ENCODE measurements around the gene POLR3H. TPM values are rescaled to one million over a fixed set of nuclear protein-coding genes. Genes with fewer than 3 reads are reported as not detected.

The POLR3H gene
- total and polyA plus RNA-seq, 2 donors (not counting 1 experiment from before 2014, with no cell fraction given) = 12.4 to 32.1 TPM

DNA sequence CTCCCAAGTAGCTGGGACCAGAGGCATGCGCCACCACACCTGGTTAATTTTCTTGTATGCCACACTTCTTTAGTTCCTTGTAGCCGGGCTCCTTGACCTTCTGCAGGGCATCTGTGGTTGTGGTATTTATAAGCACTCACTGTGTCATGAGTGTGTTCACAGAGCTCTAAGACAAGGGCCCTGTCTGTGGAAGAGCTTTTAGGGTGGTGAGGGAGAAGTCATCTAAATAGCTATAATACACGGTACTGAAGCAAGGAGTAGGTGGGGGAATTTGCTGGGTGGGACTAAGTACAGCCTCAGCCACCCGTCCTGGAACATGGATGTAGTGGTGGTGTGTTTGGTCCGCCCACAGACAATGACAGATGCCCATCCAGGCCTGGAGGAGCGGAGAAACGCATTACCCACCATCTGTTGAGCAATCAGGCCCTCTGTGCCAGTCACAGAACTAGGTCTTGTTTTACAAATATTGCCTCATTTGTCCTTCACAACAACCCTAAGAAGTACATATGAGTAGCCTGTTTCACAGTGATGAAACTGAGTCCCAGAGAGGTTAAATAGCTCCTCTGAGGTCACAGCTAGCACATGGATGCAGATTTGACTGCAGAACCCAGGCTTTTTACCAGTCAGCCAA, 65.3 kb downstream of the POLR3H start:
- H3K9ac ChIP-seq (ENCODE audit: low read length) = peak overlapping the region; percentile 46
- DNase-seq = peak; percentile 59
- Mint-ChIP-seq H3K9me3 (ENCODE audit: insufficient read depth) (no peaks in the 10 kb centered on the region), H3K4me1 (peaks cover 77% of the 10 kb centered on the region), H3K27ac (peak overlapping the region; percentile 95), H3K27me3 (no peaks in the 10 kb centered on the region), H3K4me3 (peak overlapping the region; percentile 76)
- peaks cover 90% of the 10 kb centered on the region for H3K79me2 ChIP-seq (ENCODE audit: control insufficient read depth, insufficient read depth, low read length)
- ChIA-PET POLR2A (interaction anchor here (0.6 to 4.5 kb wide), 8 partner anchors 10 to 188 kb away, joined by 3 to 60 read pairs (median 4); partner anchors contain the start of genes ACO2, PHF5A and TOB2), CTCF (interaction anchor here (0.9 to 4.2 kb wide), 12 partner anchors 10 to 76 kb away, joined by 3 to 32 read pairs (median 7); partner anchors contain the start of genes ACO2 and PHF5A)
- peaks cover 0 to 10% (median 0%) of the 10 kb centered on the region in 3 donors for H3K9me3 ChIP-seq (ENCODE audit: control extremely low read depth in 1 of 3, control insufficient read depth in 2 of 3, insufficient read depth in 1 of 3, low read length in 2 of 3)
- no peaks in the 10 kb centered on the region for H3K27me3 ChIP-seq (replicated peaks in 1 of 4; ENCODE audit: control extremely low read depth in 1 of 4, control insufficient read depth in 3 of 4, insufficient read depth in 4 of 4, low read length in 3 of 4)
- H3K36me3 ChIP-seq (replicated peaks in 1 of 2; ENCODE audit: control extremely low read depth in 1 of 2, control insufficient read depth in 1 of 2, extremely low read depth in 1 of 2, insufficient read depth in 2 of 2, low read length in 1 of 2) = peaks cover 3 to 10% of the 10 kb centered on the region in 2 experiments
- H2AFZ ChIP-seq (ENCODE audit: insufficient read depth, low read depth, low read length, poor library complexity, severe bottlenecking) = peak overlapping the region; percentile 12
- peak overlapping the region; percentile 75 for H3K4me2 ChIP-seq (replicated peaks; ENCODE audit: low read depth, low read length, poor library complexity, severe bottlenecking)
- TF ChIP-seq EZH2 (IDR thresholded peaks at IDR 0.05; ENCODE audit: borderline replicate concordance, insufficient read depth, low read depth, low read length, poor library complexity, severe bottlenecking) = no peak
- TF ChIP-seq, protein P1, sequence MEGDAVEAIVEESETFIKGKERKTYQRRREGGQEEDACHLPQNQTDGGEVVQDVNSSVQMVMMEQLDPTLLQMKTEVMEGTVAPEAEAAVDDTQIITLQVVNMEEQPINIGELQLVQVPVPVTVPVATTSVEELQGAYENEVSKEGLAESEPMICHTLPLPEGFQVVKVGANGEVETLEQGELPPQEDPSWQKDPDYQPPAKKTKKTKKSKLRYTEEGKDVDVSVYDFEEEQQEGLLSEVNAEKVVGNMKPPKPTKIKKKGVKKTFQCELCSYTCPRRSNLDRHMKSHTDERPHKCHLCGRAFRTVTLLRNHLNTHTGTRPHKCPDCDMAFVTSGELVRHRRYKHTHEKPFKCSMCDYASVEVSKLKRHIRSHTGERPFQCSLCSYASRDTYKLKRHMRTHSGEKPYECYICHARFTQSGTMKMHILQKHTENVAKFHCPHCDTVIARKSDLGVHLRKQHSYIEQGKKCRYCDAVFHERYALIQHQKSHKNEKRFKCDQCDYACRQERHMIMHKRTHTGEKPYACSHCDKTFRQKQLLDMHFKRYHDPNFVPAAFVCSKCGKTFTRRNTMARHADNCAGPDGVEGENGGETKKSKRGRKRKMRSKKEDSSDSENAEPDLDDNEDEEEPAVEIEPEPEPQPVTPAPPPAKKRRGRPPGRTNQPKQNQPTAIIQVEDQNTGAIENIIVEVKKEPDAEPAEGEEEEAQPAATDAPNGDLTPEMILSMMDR (IDR thresholded peaks at IDR 0.05) = no peak
- H3K27ac ChIP-seq (ENCODE audit: low read length in 2 of 2) = peak overlapping the region; percentile 82 to 86
- H4K20me1 ChIP-seq (ENCODE audit: control insufficient read depth, insufficient read depth, low read length, poor library complexity, severe bottlenecking) = peaks cover 22% of the 10 kb centered on the region
- 13% methylated on average over 2 of the region's 7 CpGs for WGBS (ENCODE audit: insufficient coverage)
- H3K4me1 ChIP-seq (ENCODE audit: control insufficient read depth in 2 of 2, insufficient read depth in 2 of 2, low read length in 2 of 2) = peaks cover 78 to 89% of the 10 kb centered on the region in 2 donors
- H3K4me3 ChIP-seq (ENCODE audit: control extremely low read depth in 1 of 5, extremely low read depth in 1 of 5, insufficient read depth in 1 of 5, low read depth in 2 of 5, low read length in 4 of 5) = peak overlapping the region in 4 of 5 experiments; percentile 3 to 25 (median 20)
- intact Hi-C loops (cut with micrococcal nuclease) = loop anchor here (1.0 to 2.0 kb wide), 3 partner anchors 10 to 31 kb away; partner anchors contain the start of gene ACO2
- ATAC-seq (ENCODE audit: low read depth) = peak; percentile 62

Data from B cell (primary cell).